ENCODE results near the gene VSNL1. TPM values are rescaled to one million over a fixed set of nuclear protein-coding genes. Genes with fewer than 3 reads are reported as not detected.

VSNL1 gene
- total and polyA plus RNA-seq, 7 donors = 0.27 to 5.1 (median 1.1) TPM; not detected in 2

DNA sequence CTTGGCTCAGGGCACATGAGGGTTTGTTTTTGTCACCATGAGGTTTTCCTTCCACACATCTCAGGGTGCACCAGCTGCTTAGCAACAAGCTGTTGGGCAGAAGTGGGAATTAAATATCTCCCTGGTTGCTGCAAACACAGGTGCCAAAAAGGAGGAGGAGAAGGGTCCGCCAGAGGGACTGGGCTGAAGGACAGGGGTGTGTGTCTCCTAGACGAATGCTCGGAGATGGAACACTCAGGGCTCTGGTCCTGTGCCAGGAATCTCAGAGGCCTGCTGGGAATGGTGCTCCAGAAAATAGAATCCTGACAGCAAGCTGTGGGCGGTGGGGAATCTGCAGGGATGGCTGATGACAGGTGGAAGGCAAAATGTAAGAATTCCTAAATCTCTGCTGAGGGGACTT lies 94.5 kb downstream of the VSNL1 start:
- no peak overlapping the region for H3K27ac ChIP-seq
- DNase-seq = no peak
- no peaks in the 10 kb centered on the region for H3K36me3 ChIP-seq
- WGBS, 2 donors = 85 to 90% methylated on average over 4 of the region's 4 CpGs
- intact Hi-C loops (cut with DNase I) = no loop called here
- no peaks in the 10 kb centered on the region for H3K4me1 ChIP-seq
- no peak for TF ChIP-seq EP300 (IDR thresholded peaks at IDR 0.05)
- TF ChIP-seq POLR2AphosphoS5 (IDR thresholded peaks at IDR 0.05) = no peak
- no peak for TF ChIP-seq POLR2A (IDR thresholded peaks at IDR 0.05)
- TF ChIP-seq, protein P1, sequence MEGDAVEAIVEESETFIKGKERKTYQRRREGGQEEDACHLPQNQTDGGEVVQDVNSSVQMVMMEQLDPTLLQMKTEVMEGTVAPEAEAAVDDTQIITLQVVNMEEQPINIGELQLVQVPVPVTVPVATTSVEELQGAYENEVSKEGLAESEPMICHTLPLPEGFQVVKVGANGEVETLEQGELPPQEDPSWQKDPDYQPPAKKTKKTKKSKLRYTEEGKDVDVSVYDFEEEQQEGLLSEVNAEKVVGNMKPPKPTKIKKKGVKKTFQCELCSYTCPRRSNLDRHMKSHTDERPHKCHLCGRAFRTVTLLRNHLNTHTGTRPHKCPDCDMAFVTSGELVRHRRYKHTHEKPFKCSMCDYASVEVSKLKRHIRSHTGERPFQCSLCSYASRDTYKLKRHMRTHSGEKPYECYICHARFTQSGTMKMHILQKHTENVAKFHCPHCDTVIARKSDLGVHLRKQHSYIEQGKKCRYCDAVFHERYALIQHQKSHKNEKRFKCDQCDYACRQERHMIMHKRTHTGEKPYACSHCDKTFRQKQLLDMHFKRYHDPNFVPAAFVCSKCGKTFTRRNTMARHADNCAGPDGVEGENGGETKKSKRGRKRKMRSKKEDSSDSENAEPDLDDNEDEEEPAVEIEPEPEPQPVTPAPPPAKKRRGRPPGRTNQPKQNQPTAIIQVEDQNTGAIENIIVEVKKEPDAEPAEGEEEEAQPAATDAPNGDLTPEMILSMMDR (IDR thresholded peaks at IDR 0.05) = no peak
- no peaks in the 10 kb centered on the region for H3K27me3 ChIP-seq
- H3K4me3 ChIP-seq = no peak overlapping the region
- no peaks in the 10 kb centered on the region for H3K9me3 ChIP-seq

DNA sequence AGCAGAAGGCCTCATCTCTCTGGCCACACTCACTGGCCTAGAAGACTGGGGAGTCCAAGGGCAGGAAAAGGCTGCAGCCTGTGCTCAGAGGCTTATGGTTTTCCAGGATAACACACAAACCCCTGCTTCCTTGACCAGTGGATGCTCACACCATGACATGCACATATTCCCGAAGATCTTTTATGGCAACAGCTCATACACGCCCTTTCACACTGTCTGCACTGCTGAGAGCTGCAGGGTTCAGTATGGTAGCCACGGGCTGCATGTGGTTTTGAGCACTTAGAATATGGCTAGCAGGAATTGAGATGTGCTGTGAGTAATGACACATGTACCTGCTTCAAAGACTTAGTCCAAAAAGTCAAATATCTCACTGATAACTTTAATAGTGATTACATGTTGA lies 95.8 kb downstream of the VSNL1 start:
- TF ChIP-seq, protein P1 (IDR thresholded peaks at IDR 0.05) = no peak
- Histone ChIP-seq H3K27me3 (no peaks in the 10 kb centered on the region), H3K4me1 (no peaks in the 10 kb centered on the region), H3K4me3 (no peak overlapping the region), H3K9me3 (no peaks in the 10 kb centered on the region), H3K27ac (no peak overlapping the region), H3K36me3 (no peaks in the 10 kb centered on the region)
- intact Hi-C loops (cut with DNase I) = no loop called here
- DNase-seq = no peak
- WGBS, 2 donors = 90% methylated on average over 3 of the region's 3 CpGs

DNA sequence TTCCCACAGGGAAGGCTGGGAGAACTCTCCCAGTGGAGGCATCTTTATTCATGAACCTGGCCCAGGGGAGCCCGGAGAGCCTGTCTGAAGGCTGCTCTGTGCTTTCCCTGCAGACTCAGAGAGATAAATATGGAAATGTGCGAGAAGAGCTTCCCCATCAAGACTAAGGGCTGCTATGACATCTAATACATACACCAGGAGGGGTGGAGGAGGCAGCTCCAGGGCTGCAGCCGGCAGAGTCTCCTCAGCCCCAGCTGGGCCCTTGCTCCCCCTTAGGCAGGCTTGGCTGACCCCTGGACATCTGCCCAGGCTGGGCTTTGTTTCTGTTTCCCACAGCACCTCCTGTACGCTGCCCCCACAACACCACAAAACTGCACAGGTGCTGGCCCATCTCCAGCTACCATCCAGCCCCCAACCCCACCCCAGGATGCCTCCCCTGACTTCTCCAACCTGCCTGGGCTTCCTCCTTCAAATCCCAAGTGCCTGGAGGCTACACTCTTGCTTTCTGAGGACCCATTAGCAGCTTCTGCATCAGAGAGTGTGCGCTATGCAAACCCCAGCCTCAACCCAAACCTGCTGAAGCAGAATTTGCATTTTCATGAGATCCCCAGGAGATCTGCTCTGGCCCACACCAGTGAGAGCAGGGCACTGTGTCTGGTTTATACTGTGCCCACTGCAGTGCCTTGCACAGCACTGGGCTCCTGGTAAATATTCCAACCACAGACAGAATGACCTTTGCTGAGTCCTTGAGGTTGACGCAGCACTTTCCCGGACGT lies 96.8 kb downstream of the VSNL1 start:
- 82 to 88% methylated on average over 8 of the region's 8 CpGs for WGBS, 2 donors

DNA sequence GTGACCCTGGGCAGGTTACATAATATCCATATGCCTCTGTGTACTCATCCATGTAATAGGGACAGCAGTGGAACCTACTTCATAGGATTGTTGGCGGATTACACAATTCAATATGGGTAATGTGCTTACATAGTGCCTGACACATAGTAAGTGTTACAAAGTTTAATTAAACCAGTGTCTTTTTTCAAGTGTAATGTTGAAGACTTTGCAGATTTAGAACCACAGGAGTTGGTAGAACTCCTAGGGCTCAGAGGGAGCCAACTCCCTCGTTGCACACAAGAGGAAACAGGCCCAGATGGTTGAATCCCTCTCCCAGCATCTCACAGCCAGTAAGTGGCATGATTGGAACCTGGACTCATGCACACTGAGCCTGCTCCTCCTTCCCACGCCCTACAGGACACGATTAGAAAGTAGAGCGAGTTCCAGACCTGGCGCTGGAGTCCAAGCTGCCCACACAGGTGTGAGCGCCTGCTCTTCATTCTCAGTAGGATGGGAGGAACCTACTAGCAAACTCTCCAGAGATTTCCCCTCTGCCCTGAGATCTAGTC lies 97.8 kb downstream of the VSNL1 start:
- H3K9me3 ChIP-seq = no peaks in the 10 kb centered on the region
- no peak overlapping the region for H3K4me3 ChIP-seq
- TF ChIP-seq POLR2AphosphoS5 (IDR thresholded peaks at IDR 0.05) (no peak), POLR2A (IDR thresholded peaks at IDR 0.05) (no peak), EP300 (IDR thresholded peaks at IDR 0.05) (no peak)
- TF ChIP-seq, protein P1 (IDR thresholded peaks at IDR 0.05) = no peak
- 91% methylated on average over 7 of the region's 7 CpGs for WGBS, 2 donors
- H3K36me3 ChIP-seq = no peaks in the 10 kb centered on the region
- no peak overlapping the region for H3K27ac ChIP-seq
- DNase-seq = no peak
- no peaks in the 10 kb centered on the region for H3K27me3 ChIP-seq
- intact Hi-C loops (cut with DNase I) = no loop called here
- peaks cover 0 to 9% (median 7%) of the 10 kb centered on the region in 4 donors for H3K4me1 ChIP-seq

More for the DNA sequence above, 96.8 kb downstream of the VSNL1 start:
- no peaks in the 10 kb centered on the region for H3K9me3 ChIP-seq
- H3K4me3 ChIP-seq = no peak overlapping the region
- no peak overlapping the region for H3K27ac ChIP-seq
- no peak for TF ChIP-seq POLR2A (IDR thresholded peaks at IDR 0.05)
- TF ChIP-seq, protein P1 (IDR thresholded peaks at IDR 0.05) = no peak
- H3K36me3 ChIP-seq = no peaks in the 10 kb centered on the region
- intact Hi-C loops (cut with DNase I) = no loop called here
- no peaks in the 10 kb centered on the region for H3K4me1 ChIP-seq
- H3K27me3 ChIP-seq = no peaks in the 10 kb centered on the region
- DNase-seq = no peak
